Panc1 (cell line): Measurements from ENCODE around the gene IL11. TPM values are rescaled to one million over a fixed set of nuclear protein-coding genes. Genes with fewer than 3 reads are reported as not detected.

Experiments
- ATAC-seq: fragments of 200-7000 bp; cut with Tn5 transposase; 2 replicates; pipeline ENCODE4 v1.9.1; 2020; ENCODE audit warnings: mild to moderate bottlenecking, moderate library complexity
- BruUV-seq: library from RNA; stranded (reverse); fragments of 400-500 nt; replicated peaks from 2 replicates; lab custom pipeline; 2021; lab: Mats Ljungman, UMichigan
- CTCF ChIA-PET: fragments of 300-600 bp; sonication (Branson Sonifier 250); formaldehyde crosslinking; loops from one replicate; lab custom pipeline; 2022; ENCODE audit warnings: antibody characterized with exemption; lab: Charles Lee
- POLR2A ChIA-PET: fragments of 300-600 bp; sonication (Branson Sonifier 250); formaldehyde crosslinking; loops from one replicate; lab custom pipeline; 2022; ENCODE audit warnings: antibody characterized with exemption; lab: Charles Lee
- DNase-seq: peaks from one replicate; pipeline ENCODE4 v3.0.0-alpha.2; 2010; ENCODE audit warnings: low read depth, low spot score
- H3K27ac ChIP-seq: 2 replicates; pipeline ENCODE4 v1.5.1; 2011; ENCODE audit warnings: mild to moderate bottlenecking, low read length, inconsistent platforms
- H3K27me3 ChIP-seq: fragments of 200-500 bp; sonication (Bioruptor generic); 2 replicates; pipeline ENCODE4 v1.6.0; 2014; ENCODE audit warnings: low read length, inconsistent platforms; ENCODE audit not compliant: control insufficient read depth, insufficient read depth
- H3K36me3 ChIP-seq: fragments of 200-500 bp; sonication (Bioruptor generic); 2 replicates; pipeline ENCODE4 v1.5.1; 2014; ENCODE audit warnings: inconsistent platforms, mild to moderate bottlenecking, low read length, moderate library complexity; ENCODE audit not compliant: control insufficient read depth, insufficient read depth
- H3K4me1 ChIP-seq: 2 replicates; pipeline ENCODE4 v1.5.1; 2011; ENCODE audit warnings: inconsistent platforms, mild to moderate bottlenecking, low read length, moderate library complexity; ENCODE audit not compliant: control insufficient read depth, insufficient read depth
- H3K4me3 ChIP-seq, 2 experiments: 2 replicates each; pipeline ENCODE4 v1.5.1; 2011 to 2012; ENCODE audit warnings: low read depth in 2 of 2, low read length in 2 of 2, mild to moderate bottlenecking in 2 of 2, inconsistent platforms in 1 of 2, moderate library complexity in 1 of 2
- H3K9me3 ChIP-seq: fragments of 200-500 bp; sonication (Bioruptor generic); 2 replicates; pipeline ENCODE4 v1.5.1; 2014; ENCODE audit warnings: low read depth, mild to moderate bottlenecking, inconsistent platforms, low read length, moderate library complexity; ENCODE audit not compliant: control insufficient read depth, insufficient read depth
- POLR2AphosphoS5 ChIP-seq: IDR thresholded peaks from 2 replicates; pipeline ENCODE4 v1.6.1; 2012; ENCODE audit warnings: mild to moderate bottlenecking, low read depth, low read length, moderate library complexity
- SIN3A ChIP-seq: IDR thresholded peaks from 2 replicates; pipeline ENCODE4 v1.6.1; 2012; ENCODE audit warnings: low read depth, mild to moderate bottlenecking, low read length, moderate library complexity, borderline replicate concordance; ENCODE audit not compliant: insufficient read depth
- TCF7L2 ChIP-seq: IDR thresholded peaks from 2 replicates; pipeline ENCODE4 v1.6.1; 2011; ENCODE audit warnings: mild to moderate bottlenecking, low read depth, low read length, inconsistent platforms
- in situ Hi-C: cut with HindIII; loops from 2 replicates; pipeline ENCODE4 v1.10.0; 2016; ENCODE audit warnings: low sequenced_read_pairs, low pct_unique_long_range_greater_than_20kb
- intact Hi-C: fragments of 100-400 bp; cut with micrococcal nuclease; formaldehyde crosslinking; loops from one replicate; pipeline ENCODE4 v1.10.0; 2022; ENCODE audit not compliant: unreplicated experiment
- total RNA-seq: library from RNA; stranded (reverse); gene quantifications from one replicate; pipeline ENCODE4 v1.2.1, GENCODE V29; 2021; ENCODE audit not compliant: unreplicated experiment
- TF ChIP-seq, protein P1 (sequence below): fragments of 450-650 bp; IDR thresholded peaks from 2 replicates; pipeline ENCODE4 v1.5.1; 2017; ENCODE audit warnings: mild to moderate bottlenecking
- TF ChIP-seq, protein P2 (sequence below), 2 experiments: IDR thresholded peaks; 2 replicates each; pipeline ENCODE4 v1.6.1; 2011 to 2012; ENCODE audit warnings: low read depth in 2 of 2, control low read depth in 1 of 2, low read length in 1 of 2, mild to moderate bottlenecking in 1 of 2, moderate library complexity in 1 of 2; ENCODE audit not compliant: insufficient read depth in 1 of 2

The IL11 gene
- total RNA-seq, 1 experiment from 2014 or later, result 4.4 TPM

DNA sequence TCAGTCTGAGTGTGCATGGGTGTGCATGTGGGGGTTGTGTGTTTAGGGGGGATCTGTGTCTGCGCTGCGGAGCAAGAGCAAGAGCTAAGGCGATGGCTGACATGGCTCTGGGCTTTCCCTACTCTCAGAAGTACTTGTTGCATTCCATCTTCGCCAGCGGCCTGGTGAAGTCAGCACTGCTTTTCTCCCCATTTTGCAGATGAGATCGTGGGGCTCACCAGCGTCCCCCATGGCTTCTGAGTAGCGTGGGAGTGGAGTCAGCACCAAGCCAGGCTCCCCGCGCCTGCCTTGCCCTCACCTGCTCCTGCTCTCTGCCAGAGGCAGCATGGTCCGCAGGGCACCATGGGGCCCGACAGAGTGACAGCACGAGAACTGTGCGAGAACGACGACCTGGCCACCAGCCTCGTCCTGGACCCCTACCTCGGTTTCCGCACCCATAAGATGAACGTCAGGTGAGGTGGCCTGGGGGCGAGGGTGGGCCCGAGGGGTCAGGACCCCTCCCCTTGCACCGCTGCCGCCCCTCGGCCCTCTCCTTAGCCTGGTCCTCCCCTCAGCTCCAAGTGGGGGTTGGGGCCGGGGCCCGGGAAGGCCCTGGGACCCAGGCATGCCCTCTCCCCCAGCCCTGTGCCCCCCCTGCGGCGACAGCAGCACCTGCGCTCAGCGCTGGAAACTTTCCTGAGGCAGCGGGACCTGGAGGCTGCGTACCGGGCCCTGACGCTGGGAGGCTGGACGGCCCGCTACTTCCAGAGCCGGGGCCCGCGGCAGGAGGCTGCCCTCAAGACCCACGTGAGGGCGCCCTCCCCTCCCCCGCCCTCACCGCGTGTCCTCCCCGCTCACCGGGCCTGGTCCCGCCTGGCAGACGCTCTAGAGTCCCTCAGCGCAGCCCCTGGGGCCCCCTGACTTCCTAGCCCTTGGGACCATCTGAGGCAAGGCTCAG is 28.4 kb downstream of the IL11 start:
- no peak overlapping the region for H3K27ac ChIP-seq
- intact Hi-C loops (no loop called here), in situ Hi-C loops (no loop called here)
- H3K36me3 ChIP-seq, result no peaks in the 10 kb centered on the region
- BruUV-seq, result no TSS peak
- DNase-seq (no peak), ATAC-seq (no peak)
- H3K4me1 ChIP-seq, result peaks cover 16% of the 10 kb centered on the region
- ChIA-PET POLR2A (no interaction called here), CTCF (interaction anchor here (0.5 to 0.7 kb wide), 2 partner anchors 23 to 94 kb away, joined by 5 to 9 read pairs; no protein-coding TSS in a partner anchor)
- peak overlapping the region in 1 of 2 experiments; percentile 29; a peak in 2 of 4 replicates for H3K4me3 ChIP-seq
- H3K27me3 ChIP-seq, result no peaks in the 10 kb centered on the region
- TF ChIP-seq, protein P1, sequence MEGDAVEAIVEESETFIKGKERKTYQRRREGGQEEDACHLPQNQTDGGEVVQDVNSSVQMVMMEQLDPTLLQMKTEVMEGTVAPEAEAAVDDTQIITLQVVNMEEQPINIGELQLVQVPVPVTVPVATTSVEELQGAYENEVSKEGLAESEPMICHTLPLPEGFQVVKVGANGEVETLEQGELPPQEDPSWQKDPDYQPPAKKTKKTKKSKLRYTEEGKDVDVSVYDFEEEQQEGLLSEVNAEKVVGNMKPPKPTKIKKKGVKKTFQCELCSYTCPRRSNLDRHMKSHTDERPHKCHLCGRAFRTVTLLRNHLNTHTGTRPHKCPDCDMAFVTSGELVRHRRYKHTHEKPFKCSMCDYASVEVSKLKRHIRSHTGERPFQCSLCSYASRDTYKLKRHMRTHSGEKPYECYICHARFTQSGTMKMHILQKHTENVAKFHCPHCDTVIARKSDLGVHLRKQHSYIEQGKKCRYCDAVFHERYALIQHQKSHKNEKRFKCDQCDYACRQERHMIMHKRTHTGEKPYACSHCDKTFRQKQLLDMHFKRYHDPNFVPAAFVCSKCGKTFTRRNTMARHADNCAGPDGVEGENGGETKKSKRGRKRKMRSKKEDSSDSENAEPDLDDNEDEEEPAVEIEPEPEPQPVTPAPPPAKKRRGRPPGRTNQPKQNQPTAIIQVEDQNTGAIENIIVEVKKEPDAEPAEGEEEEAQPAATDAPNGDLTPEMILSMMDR, result no peak
- TF ChIP-seq POLR2AphosphoS5 (no peak), SIN3A (no peak), TCF7L2 (no peak)
- TF ChIP-seq, protein P2, sequence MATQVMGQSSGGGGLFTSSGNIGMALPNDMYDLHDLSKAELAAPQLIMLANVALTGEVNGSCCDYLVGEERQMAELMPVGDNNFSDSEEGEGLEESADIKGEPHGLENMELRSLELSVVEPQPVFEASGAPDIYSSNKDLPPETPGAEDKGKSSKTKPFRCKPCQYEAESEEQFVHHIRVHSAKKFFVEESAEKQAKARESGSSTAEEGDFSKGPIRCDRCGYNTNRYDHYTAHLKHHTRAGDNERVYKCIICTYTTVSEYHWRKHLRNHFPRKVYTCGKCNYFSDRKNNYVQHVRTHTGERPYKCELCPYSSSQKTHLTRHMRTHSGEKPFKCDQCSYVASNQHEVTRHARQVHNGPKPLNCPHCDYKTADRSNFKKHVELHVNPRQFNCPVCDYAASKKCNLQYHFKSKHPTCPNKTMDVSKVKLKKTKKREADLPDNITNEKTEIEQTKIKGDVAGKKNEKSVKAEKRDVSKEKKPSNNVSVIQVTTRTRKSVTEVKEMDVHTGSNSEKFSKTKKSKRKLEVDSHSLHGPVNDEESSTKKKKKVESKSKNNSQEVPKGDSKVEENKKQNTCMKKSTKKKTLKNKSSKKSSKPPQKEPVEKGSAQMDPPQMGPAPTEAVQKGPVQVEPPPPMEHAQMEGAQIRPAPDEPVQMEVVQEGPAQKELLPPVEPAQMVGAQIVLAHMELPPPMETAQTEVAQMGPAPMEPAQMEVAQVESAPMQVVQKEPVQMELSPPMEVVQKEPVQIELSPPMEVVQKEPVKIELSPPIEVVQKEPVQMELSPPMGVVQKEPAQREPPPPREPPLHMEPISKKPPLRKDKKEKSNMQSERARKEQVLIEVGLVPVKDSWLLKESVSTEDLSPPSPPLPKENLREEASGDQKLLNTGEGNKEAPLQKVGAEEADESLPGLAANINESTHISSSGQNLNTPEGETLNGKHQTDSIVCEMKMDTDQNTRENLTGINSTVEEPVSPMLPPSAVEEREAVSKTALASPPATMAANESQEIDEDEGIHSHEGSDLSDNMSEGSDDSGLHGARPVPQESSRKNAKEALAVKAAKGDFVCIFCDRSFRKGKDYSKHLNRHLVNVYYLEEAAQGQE (IDR thresholded peaks at IDR 0.05; ENCODE audit: insufficient read depth in 1 of 2, low read depth in 2 of 2, low read length in 1 of 2), result no peak
- H3K9me3 ChIP-seq, result no peaks in the 10 kb centered on the region

DNA sequence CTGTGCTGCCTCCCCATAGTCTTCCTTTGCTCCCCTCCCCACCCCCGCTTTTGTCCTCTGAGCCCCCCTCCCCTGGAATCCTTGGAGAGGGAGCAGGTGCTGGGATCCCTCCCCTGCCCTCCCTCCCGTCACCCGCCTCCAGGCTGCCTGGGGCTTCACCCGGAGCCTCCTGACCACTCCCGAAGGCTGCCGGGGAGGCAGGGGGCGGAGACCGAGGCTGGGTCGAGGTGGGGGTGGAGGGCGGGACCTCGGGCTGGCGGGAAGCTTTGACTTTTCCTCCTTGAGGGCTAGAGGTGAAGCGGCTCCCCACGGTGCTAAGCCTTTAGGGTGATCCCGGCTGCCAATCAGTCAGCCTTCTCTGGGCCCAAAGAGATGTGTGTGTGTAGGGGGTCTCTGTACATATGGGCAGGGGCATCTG is 29.1 kb downstream of the IL11 start:
- CTCF ChIA-PET, result interaction anchor here (0.7 kb wide), 2 partner anchors 23 to 163 kb away, joined by 5 to 9 read pairs; no protein-coding TSS in a partner anchor
- intact Hi-C loops (no loop called here), in situ Hi-C loops (no loop called here)

More for the DNA sequence above, 29.1 kb downstream of the IL11 start:
- H3K4me1 ChIP-seq, result peaks cover 16% of the 10 kb centered on the region
- BruUV-seq, result no TSS peak
- no peaks in the 10 kb centered on the region for H3K27me3 ChIP-seq
- TF ChIP-seq, protein P1, result no peak
- TF ChIP-seq SIN3A (no peak), TCF7L2 (no peak), POLR2AphosphoS5 (no peak)
- TF ChIP-seq, protein P2 (IDR thresholded peaks at IDR 0.05; ENCODE audit: insufficient read depth in 1 of 2, low read depth in 2 of 2, low read length in 1 of 2), result no peak
- DNase-seq (no peak), ATAC-seq (no peak)
- H3K27ac ChIP-seq, result peak overlapping the region; percentile 83
- H3K9me3 ChIP-seq, result no peaks in the 10 kb centered on the region
- peak overlapping the region; percentile 73 to 87 for H3K4me3 ChIP-seq
- H3K36me3 ChIP-seq, result no peaks in the 10 kb centered on the region
- POLR2A ChIA-PET, result interaction anchor here (0.6 to 0.7 kb wide), 2 partner anchors 9 to 39 kb away, joined by 3 read pairs; no protein-coding TSS in a partner anchor
